GM04503 (cell line): ENCODE results near the gene SERPINB13.
A peak's percentile ranks its signal among the peaks of the same experiment; 100 is the strongest.

ENCODE experiments used
- DNase-seq: peaks from one replicate; pipeline ENCODE4 v3.0.0-alpha.2; 2012; ENCODE audit warnings: low read depth

The SERPINB13 gene, protein sequence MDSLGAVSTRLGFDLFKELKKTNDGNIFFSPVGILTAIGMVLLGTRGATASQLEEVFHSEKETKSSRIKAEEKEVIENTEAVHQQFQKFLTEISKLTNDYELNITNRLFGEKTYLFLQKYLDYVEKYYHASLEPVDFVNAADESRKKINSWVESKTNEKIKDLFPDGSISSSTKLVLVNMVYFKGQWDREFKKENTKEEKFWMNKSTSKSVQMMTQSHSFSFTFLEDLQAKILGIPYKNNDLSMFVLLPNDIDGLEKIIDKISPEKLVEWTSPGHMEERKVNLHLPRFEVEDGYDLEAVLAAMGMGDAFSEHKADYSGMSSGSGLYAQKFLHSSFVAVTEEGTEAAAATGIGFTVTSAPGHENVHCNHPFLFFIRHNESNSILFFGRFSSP

DNA sequence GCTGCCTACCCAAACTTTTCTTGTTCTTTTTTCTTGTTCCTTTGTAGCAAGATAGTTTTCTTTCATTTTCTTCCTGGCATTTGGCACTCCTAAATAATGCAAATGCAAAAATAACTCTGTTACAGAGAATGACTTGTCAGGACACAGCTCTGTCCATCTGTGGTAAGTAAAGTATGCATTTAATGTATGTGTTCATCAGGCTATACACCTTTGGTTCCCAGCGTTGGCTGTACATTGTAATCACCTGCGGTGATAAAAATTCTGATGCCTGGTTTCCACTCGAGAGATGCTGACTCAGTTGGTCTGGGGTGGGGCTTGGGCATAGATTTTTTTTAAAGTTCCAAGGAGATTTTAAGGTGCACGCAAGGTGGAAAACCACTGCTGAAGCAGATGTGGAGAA is at the start of gene SERPINB13:
Gene SERPINB13 (plus strand): TSS at position 378 of the 400 bp plus-strand sequence. CDS start 1,325 bp downstream, outside the sequence.
- no peak for DNase-seq

DNA sequence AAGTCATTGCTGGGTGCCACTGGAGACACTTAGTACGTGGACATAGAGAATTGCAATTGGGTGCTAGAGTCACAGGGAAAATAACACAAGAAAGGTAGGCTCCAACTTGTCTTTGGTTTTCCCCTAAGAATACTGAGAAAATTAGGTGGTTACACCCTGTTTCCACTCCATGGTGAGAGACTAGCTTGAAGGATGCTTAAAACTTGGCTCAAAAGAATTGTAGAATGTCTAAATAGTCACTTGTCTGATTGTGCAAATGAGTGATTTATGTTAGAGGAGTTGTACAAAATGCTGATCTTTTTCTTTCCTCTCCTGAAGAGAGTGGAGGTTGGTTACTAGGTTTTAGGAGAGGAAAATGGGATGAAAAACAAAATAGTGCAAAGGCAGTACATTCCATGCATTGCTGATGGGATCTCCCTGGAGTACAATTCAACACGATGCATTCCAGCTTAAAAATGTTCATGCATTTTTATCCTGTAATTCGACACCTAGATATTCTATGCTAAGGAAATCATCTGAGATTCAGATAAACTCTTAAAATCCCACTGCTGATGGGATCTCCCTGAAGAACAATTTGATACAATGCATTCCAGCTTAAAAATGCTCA is 47.1 kb upstream of the SERPINB13 start:
- peak; percentile 69 for DNase-seq

DNA sequence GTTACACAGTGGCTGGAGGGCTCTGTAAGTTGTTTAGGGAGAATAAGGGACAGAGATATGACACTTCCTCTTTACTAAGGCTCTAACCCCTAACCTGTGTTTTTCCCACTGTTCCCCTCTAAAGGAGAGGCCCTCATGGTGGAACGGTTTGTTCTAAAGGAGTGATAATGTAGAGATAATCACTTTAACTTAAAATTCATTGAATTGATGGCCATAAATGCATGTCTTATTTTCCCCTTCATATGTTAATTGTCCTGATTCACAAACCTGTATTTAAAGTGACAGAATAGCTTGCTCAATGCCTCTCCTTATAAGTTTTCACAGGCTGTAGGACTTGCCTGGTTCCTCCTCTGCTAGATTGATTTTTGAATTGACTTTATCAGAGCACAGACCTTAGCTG is 45.1 kb upstream of the SERPINB13 start, which contains the start of gene SERPINB12:
Gene SERPINB12 (plus strand): TSS at position 301 of the 400 bp plus-strand sequence. CDS start 13,791 bp downstream, outside the sequence.
- DNase-seq, result no peak

DNA sequence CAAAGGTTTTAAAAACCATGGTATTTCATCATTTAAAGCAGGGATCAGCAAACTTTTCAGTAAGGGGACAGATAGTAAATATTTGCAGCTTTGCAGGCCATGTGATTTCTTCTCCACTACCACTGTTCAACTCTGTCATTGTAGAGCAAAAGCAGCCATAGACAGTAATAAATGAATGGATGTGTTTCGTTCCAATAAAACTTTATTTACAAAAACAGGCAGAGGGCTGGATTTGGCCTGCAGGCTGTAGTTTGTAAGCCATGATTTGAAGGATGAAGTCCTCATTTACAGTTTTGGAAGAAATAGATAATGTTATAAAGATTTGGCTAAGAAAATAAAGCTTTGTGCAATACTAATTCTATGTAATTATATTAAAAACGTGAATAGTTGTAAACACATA is 43.1 kb upstream of the SERPINB13 start:
- no peak for DNase-seq

DNA sequence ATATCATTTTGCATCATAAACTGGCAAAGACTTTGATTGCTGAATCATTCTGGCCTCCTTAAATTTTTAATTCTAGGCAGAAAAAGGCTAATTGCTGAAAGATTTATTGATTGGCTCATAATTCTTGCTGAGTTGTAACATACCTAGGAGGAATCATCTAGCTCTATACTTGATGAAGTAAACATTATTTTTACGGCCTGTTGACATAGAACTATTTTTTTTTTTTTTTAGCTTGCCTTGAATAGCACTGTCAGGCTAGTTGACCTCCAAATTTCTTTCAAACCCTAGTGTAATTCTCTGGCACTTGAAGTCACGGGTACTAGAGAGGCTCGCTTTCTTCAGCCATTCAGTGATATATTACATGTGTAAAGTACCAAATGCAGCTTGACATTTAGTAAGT is 42.1 kb upstream of the SERPINB13 start:
- peak; percentile 34 for DNase-seq

DNA sequence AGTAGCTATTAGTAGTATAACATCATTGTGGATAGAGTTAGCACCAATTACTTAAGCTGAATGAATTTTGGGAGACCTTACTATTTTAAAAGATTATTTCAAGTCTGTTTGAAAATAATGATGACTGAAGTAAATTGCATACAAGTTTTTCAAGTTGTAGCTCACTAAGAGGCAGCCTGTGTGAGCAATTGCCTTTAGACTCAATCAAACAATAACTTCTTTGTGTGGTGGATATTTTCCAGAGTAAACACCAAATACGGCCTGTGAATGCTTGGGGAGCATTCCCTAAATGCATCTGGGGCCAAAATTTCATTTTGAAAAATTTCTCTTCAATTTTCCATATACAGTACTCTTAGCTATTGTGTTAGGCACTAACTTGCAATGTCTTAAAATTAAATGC is 37.1 kb upstream of the SERPINB13 start:
- no peak for DNase-seq

DNA sequence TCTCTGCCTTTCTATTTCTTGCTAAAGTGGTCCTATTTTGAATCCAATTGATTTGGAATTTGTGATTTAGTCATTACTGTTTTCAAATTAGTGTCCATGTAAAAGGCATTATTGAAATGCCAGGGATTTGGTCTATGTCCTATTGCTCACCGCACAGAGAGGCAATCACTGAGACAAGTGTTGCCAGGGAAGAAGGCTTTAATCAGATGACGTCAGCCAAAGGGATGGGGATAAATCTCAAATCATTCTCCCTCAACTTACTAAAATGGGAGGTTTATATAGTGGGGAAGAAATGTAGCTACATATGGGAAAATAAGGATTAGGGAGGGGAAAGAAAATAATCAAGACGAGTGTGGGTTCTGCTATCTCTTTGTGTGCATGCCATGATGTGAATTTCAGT is 35.4 kb upstream of the SERPINB13 start:
- no peak for DNase-seq

DNA sequence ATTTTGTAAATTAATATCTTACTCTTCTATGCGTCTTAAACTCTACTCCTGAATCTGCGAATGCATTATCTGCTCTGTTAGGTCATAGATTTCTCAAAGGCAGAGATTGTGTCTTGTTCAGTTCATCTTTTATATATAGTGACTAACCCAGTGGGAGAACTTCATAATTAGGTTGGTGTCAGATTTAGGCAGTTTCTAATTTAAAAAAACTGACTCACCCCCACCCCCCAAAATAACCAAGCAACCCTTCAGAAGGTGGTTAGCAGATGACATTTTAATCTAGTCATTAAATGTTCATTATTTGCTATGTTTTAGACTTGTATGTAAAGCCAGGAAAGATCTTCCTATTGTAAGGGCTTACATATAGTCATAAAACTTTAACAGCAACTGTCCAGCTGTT is 34.6 kb upstream of the SERPINB13 start:
- no peak for DNase-seq

DNA sequence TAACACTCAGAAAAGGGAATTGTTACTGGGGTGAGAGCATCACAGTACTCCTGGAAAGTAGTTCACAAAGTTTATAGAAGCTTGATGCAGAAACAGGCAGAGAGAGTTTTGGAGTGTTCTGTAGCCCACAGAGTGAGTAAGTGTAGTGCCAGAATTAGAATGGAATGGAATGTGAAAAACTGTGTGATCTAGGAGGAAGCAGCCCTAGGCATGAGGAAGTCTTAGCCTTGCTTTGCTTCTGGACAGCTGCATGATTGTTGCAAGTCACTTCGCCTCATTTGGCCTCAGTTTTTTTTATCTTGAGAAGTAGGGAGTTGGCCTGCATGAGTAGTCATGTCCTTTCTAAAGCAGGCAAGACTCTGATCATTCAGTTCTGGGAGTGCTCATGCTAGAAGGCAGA is 34.1 kb upstream of the SERPINB13 start:
- peak; percentile 94 for DNase-seq

DNA sequence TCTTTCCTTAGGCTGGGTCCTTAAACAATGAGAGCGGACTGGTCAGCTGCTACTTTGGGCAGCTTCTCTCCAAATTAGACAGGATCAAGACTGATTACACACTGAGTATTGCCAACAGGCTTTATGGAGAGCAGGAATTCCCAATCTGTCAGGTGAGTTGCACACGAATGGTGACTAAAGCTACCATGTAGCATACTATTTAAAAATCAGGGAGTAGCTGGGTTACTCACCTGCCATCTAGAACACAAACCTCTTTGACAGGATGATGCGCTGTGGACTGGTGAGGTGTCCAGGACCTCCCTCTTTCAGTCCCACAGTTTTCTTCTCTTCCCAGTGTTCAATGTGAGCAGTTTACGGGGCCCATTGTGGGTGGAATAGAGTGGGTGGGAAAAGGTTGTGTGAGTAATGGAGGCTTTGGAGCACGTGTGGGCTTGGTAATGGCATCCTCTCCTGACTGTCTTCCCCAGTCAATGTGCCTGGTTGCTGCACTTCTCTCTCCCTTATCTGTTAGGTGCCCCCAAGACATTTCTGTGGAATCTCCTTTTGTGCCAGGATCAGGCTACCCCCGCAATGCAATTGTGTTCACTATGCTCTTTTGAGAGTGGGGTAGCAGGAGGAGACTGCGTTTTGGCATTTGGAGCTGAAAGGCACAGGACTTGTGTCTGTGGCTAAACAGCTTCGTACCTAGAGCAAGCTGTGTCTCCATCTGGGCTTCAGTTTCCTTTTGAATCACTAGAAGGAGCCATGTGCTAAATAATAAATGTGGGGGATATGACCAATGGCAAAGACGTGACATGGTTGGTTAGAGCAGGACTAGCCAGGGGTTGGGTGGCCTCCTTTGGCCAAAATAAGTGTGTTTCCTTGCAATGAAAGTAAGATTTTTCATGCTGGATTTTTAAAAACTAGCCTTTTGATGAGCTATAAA is 27.3 kb upstream of the SERPINB13 start:
- DNase-seq, result no peak

DNA sequence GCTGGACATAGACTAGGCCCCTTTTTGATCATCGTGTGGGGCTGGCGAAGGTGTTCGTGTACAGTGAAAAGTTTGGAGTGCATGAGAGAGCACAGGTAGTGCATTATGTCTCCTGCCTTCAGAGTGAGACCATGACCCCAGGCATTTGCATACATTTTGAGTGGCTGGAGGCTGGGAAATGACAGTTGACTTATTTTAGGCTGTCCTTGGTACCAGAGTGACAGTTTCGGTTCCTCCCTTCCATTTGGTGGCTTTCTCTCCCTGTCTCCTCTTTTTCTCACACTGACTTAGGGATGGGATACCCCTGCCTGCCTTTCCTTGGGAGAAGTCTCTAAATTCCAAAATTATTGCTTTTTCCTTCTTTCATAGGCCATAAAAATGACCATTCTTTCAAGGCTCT is 24.9 kb upstream of the SERPINB13 start:
- DNase-seq, result no peak

DNA sequence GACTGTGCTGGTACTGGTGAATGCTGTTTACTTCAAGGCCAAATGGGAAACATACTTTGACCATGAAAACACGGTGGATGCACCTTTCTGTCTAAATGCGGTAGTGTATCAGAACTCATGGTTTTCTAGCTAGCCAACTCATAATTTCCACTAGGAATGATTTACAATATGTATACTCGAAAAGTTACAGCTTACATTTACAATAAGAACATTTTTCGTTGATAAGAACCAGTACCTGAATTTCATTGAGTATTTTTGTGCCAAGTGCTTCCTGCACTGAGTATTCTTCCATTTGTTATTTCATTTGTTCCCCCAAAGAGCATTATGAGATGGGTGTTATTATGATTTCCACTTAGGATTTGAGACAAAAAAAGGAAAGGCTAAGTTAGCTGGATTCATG is 23.1 kb upstream of the SERPINB13 start:
- DNase-seq, result no peak

DNA sequence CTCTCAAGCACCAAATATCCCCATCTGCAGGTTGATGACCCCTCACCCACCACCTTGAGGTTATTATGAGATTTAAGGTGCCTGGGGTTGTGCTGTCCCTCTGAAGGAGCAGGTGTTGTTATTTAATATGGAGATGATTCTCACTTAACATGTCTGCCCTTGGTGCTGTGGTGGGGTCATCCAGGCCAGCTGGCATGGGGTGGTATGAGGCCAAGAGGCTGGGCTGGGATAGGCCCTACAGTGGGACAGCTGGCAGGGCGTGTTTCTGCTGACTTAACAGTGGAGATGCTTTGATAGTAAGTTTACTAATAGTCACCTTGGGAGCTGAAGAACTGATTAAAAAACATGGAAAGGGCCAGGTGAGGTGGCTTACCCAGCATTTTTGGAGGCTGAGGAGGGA is 22.6 kb upstream of the SERPINB13 start:
- DNase-seq, result no peak

DNA sequence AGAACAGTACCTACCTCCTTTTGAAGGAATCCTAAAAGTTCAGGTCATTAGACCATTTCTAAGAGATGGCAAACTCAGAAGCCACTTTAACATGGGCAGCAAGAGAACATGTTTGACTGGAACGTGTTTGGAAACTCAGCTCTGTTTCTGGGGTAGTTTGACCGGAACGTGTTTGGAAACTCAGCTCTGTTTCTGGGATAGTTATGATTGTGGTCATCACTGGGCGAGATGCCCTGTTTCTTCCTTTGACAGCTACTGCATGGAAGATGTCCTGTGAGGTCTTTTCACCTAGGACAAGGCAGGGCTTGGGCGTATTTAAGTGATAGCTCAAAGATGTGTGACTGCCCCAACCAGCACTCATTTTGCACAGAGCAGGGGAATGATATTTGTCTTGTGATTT is 19.9 kb upstream of the SERPINB13 start:
- no peak for DNase-seq

DNA sequence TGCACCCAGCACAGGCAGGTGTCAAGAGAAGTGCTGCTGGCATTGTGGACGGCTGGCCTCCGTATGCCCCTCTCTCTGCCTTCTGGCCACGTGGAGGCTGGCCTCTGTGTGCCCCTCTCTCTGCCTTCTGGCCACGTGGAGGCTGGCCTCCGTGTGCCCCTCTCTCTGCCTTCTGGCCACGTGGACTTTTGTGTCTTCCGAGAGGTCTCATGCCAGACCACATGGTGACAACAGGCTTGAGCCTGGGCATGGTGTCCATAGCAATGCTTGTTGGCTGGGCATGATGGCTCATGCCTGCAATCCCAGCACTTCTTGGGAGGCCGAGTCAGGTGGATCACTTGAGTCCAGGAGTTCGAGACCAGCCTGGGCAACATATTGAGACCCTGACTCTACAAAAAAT is 19.3 kb upstream of the SERPINB13 start:
- no peak for DNase-seq

DNA sequence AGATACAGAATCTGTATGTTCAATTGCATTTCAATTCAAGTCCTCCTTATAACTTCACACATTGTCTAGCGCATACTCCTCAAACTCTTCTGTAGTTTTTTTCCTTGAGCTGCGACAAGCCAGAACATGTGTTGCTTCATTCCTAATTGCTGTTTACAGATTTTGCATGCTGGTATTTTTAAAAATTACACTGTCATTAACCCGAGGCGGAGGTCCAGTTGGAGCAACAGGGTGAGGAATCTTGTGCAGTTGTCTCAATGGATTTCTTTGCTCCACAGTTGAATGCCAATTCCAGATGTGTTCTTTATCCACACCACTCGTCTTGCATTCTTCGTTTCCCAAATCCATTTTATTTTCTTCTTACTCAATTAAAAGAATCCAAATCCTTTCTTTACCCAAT is 16.4 kb upstream of the SERPINB13 start:
- no peak for DNase-seq

DNA sequence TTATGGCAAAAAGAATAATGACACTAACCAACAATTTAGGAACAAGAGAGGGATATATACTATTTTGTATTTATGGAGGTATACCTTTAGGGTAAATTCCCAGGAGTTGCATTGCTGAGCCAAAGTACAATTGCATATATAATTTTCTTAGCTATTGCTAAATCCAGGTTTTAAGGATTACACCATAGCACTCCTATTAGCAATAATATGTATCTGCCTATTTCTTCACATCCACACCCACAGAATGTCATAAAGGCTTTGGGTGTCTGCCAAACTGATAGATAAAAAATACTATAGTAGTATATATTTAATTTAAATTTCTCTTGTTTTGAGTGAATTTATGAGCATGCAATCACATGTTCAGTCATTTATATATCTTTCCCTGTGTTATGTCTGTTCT is 11.5 kb upstream of the SERPINB13 start:
- no peak for DNase-seq

DNA sequence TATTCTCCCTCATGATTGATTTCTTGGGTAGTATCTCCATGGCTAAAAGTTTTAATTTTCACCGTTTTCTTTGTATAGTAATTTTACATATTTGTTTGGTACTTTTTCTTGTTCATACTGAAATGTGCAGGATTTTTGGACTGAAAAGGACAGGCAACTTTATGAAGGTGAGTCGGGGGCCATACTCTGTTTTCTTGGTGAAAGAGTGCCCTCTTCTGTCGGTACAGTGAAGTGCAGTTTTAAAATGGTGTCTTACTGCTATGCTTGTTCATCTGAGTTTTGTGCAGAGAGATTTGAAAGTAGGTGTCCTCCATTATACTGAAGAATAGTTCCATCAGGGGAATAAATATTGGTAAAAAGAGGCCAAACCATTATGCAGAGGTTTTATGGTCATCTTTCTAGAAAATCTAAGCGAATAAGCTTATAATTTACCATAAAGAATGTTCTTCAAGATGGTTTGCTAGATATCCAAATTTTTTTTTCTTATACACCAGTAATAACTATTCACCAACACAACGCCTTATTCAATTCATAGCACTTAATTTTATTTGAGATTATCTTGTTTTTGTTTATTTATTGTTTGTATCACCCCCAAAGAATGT is 8.7 kb upstream of the SERPINB13 start:
- no peak for DNase-seq

DNA sequence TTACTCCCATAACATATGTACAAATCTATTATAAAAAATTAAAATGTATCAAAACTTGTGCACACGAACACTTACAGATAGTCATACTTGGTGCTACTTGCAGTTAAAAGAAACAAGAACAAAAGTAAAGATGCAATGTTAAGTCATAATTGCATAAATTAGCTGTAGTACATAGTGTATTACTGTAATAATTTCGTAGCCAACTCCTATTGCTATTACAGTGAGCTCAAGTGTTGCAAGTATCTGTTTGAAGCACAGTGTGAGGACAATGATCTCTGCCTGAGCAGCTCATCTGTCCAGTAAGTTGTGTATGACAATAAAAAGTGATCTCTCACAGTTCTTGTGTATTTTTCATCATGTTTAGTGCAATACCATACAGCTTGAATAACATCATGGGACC is 7.5 kb upstream of the SERPINB13 start:
- no peak for DNase-seq

DNA sequence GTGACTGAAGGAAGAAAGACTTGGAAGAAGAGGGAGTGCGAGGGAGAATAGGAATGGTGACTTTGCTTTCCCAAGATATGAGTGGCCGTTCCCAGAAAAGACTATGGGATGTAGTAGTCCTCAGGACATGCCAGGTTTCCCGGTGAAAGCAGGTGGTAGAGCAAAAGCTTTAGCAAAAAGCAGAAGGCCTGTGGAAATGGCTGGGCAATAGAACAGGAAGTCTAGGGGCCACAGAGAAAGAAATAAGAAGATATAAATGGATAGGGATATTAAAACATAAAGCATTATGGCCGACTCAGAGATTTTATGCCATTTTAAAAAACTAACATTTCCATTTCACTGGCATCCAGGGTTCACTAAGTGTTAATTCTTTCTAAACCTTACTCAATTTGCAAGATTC is 1.2 kb upstream of the SERPINB13 start:
- no peak for DNase-seq

DNA sequence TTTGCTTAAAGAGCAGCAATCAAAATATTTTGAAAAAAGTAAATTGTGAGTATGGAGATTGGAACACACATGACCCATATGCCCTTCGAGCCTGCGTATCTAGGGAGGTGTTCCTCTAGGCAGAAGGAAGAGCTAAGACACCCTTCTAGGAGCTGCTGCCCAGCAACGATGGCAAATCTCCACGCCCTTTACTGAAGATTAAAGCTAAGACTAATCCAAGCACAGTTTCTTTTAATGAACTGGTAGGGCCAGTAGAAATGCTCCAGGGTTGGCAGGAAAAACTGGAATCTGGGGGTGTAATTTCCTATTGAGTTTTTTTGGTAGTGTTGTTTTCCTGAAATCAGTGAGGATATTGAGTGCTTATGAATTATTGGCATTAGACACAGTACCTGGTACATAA is 712 bp upstream of the SERPINB13 start:
- no peak for DNase-seq

DNA sequence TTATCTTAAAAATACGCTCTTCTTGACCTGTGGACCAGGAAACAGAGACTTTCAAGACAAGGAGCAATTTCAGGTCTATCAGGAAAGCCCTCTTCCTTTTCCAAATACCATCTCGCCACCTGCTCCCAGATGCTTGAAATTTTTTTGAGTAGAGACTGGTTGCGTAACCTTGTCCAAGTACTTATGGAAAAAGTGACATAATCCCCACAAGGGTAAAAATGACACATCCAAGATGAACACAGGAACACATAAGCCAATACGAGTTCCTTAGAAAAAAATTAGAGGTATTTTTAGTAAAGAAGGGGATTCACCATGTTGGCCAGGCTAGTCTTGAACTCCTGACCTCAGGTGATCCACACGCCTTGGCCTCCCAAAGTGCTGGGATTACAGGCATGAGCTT is 1.8 kb downstream of the SERPINB13 start:
- no peak for DNase-seq
